ENCODE measurements around the gene GNAS-AS1. TPM values are rescaled to one million over a fixed set of nuclear protein-coding genes. Genes with fewer than 3 reads are reported as not detected.

GNAS-AS1 gene
- total and polyA plus RNA-seq, 2 of the 8 experiments (the other 6 are each of a cell fraction or from before 2014, with no cell fraction given): 4.7 to 13.7 TPM

DNA sequence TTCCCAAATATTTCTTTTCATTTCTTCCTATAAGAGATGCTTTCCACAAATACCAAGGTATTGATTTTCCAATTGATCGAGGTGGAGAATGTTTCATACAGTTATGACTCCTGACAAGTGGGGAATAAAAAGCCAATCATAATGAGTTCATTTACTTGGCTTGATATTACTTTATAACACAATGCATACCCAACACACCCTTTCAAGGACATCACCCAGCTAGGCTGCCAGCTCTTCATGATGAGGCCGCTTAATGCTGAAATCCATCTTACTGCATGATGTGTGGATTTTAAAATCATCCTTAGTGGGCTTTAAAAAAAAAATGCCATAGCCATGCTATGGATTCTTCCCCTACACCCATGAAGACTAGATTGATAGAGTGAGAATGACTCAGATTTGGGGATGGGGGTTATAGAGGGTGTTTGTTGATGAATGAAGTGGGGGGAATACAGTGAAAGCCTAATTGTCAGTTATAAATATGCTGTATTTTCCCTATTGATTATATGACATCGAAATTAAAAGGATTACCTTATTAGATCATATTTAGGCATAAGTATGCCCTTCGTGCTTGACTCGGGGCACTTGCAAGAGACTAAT lies 75.9 kb downstream of the GNAS-AS1 start (continued):
- TF ChIP-seq CHD7 (IDR thresholded peaks at IDR 0.05; ENCODE audit: insufficient replicate concordance, low read length): no peak
